ENCODE data around the gene RRP8. TPM values are rescaled to one million over a fixed set of nuclear protein-coding genes. Genes with fewer than 3 reads are reported as not detected.
A peak's percentile ranks its signal among the peaks of the same experiment; 100 is the strongest.

Gene RRP8
- total RNA-seq, 1 experiment from 2014 or later = 16.0 TPM

GRCh38 chr11:6629573-6629891, 26.1 kb upstream of the RRP8 start:
- Histone ChIP-seq H3K27me3 (ENCODE audit: insufficient read depth, low read length) (peaks cover 18% of the 10 kb centered on the region; the same call in 1 of the 2 replicates), H4K8ac (replicated peaks; ENCODE audit: insufficient read length, low read depth, low read length) (no peak overlapping the region), H3K79me2 (ENCODE audit: insufficient read depth, low read length) (no peaks in the 10 kb centered on the region), H3K56ac (ENCODE audit: insufficient read length, low read depth, low read length) (no peak overlapping the region), H3K79me1 (ENCODE audit: insufficient read depth, low read depth, low read length, poor library complexity, severe bottlenecking) (no peaks in the 10 kb centered on the region), H3K27ac (ENCODE audit: insufficient read length, low read depth, low read length) (no peak overlapping the region), H4K5ac (ENCODE audit: insufficient read length, low read depth, low read length) (no peak overlapping the region), H3K23ac (ENCODE audit: insufficient read length, low read depth, low read length) (no peak overlapping the region), H3K14ac (ENCODE audit: insufficient read depth, low read length) (no peak overlapping the region), H3K4me1 (ENCODE audit: insufficient read depth, low read length) (no peaks in the 10 kb centered on the region), H2BK5ac (ENCODE audit: insufficient read length, low read length) (no peak overlapping the region), H3K9me3 (ENCODE audit: control insufficient read depth, low read depth, low read length) (no peaks in the 10 kb centered on the region), H2BK12ac (ENCODE audit: insufficient read length, low read depth, low read length) (no peak overlapping the region), H3T11ph (ENCODE audit: low read length) (no peak overlapping the region), H2AK5ac (ENCODE audit: insufficient read length, low read length) (no peak overlapping the region), H2BK15ac (ENCODE audit: low read depth, low read length) (no peak overlapping the region), H2BK20ac (ENCODE audit: low read depth, low read length, poor library complexity, severe bottlenecking) (no peak overlapping the region), H4K20me1 (ENCODE audit: control insufficient read depth, insufficient read depth, insufficient read length) (no peaks in the 10 kb centered on the region), H3K4me2 (ENCODE audit: insufficient read depth, insufficient read length, low read length) (no peak overlapping the region), H3K23me2 (ENCODE audit: insufficient read length, low read depth, low read length, poor library complexity, severe bottlenecking) (peaks cover 9% of the 10 kb centered on the region), H3K4ac (ENCODE audit: low read depth, low read length) (no peak overlapping the region), H2AFZ (ENCODE audit: low read length) (no peak overlapping the region), H4K91ac (ENCODE audit: insufficient read length, low read depth, low read length) (no peak overlapping the region), H2BK120ac (ENCODE audit: low read depth, low read length, poor library complexity, severe bottlenecking) (no peak overlapping the region), H3K18ac (ENCODE audit: insufficient read length, low read depth, low read length) (no peak overlapping the region), H3K9ac (ENCODE audit: extremely low read depth, insufficient read length, low read length) (no peak overlapping the region)
- H3K9me3 Mint-ChIP-seq = no peaks in the 10 kb centered on the region
- H3K4me1 Mint-ChIP-seq = peaks cover 3% of the 10 kb centered on the region in 2 experiments; a peak in 2 of 4 replicates
- peaks cover 2 to 32% (median 17%) of the 10 kb centered on the region in 3 experiments for H3K36me3 Mint-ChIP-seq (ENCODE audit: insufficient read depth in 1 of 3, low read depth in 3 of 3)
- TF ChIP-seq, protein P1, sequence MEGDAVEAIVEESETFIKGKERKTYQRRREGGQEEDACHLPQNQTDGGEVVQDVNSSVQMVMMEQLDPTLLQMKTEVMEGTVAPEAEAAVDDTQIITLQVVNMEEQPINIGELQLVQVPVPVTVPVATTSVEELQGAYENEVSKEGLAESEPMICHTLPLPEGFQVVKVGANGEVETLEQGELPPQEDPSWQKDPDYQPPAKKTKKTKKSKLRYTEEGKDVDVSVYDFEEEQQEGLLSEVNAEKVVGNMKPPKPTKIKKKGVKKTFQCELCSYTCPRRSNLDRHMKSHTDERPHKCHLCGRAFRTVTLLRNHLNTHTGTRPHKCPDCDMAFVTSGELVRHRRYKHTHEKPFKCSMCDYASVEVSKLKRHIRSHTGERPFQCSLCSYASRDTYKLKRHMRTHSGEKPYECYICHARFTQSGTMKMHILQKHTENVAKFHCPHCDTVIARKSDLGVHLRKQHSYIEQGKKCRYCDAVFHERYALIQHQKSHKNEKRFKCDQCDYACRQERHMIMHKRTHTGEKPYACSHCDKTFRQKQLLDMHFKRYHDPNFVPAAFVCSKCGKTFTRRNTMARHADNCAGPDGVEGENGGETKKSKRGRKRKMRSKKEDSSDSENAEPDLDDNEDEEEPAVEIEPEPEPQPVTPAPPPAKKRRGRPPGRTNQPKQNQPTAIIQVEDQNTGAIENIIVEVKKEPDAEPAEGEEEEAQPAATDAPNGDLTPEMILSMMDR (conservative IDR thresholded peaks at IDR 0.05) = no peak
- no CpG with 5 or more reads among the region's 24 CpGs for WGBS (ENCODE audit: extremely low coverage, insufficient read length, low lambda C conversion rate)
- H3K4me3 Mint-ChIP-seq = peak overlapping the region; percentile 48 to 71
- DNase-seq = no peak
- peaks cover 49% of the 10 kb centered on the region for H3K27me3 Mint-ChIP-seq (ENCODE audit: low read depth)
- H3K27ac Mint-ChIP-seq = no peak overlapping the region
